DMS 273 treated with DMSO at 0.1 percent for 48 hours (cell line): ENCODE data around the gene WDR70.
A peak's percentile ranks its signal among the peaks of the same experiment; 100 is the strongest.
"Not testable (repeated sequence)": the region's sequence is repeated elsewhere in the genome, so short reads cannot be mapped to it uniquely, and the experiment has no call there.

ENCODE experiments used
- DNase-seq: peaks from one replicate; lab custom pipeline; 2025; lab: John Stamatoyannopoulos, UW

WDR70 gene

DNA sequence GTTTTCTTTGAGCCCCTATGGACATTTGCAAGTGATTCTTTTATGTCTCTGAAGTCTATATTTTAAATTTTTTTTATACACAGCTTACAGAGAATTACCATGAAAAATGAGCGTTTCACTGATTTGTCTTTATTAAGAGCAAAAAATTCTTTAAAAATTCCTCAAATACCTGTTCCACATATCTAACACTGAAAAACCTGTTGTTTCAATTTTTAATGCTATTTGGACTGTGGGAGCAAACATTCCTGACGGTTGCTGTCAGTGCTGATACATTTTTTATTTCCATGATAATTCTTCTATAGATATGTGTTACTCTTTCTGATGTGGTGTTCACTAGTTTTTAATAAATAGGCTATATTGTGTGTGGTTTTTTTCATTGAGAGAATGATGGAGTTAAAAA, 261.0 kb downstream of the WDR70 start:
- no peak for DNase-seq

DNA sequence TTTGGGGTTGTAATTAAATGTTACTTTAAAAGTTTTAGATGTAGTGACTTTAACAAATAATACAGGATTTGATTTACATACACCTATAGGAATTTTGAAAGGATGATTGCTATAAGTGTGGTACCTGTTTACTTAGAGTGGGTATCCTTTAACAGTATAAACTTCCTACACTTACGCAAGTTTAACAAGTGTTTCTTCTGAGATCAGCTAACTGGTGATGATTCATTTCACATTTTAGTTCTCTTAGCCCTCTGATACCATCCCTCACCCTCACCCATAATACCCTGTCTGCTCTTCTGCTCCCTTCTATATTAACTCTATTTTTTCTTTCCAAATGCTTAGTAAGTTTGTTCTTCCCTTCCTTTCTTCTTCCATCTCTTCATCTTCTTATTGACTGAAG, 262.8 kb downstream of the WDR70 start:
- no peak for DNase-seq

DNA sequence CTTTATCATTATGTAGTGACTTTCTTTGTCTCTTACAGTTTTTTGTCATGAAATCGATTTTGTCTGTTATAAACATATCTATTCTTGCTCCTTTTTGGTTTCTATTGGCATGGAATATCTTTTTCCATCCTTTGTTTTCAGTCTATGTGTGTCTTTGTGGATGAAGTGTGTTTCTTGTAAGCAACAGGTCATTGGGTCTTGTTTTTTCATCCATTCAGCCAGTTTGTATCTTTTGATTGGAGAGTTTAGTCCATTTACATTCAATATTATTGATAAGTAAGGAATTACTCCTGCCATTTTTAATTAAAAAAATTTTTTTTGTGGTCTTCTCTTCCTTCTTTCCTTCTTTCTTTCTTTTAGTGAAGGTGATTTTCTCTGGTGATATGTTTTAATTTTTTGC, 266.6 kb downstream of the WDR70 start:
- no peak for DNase-seq

DNA sequence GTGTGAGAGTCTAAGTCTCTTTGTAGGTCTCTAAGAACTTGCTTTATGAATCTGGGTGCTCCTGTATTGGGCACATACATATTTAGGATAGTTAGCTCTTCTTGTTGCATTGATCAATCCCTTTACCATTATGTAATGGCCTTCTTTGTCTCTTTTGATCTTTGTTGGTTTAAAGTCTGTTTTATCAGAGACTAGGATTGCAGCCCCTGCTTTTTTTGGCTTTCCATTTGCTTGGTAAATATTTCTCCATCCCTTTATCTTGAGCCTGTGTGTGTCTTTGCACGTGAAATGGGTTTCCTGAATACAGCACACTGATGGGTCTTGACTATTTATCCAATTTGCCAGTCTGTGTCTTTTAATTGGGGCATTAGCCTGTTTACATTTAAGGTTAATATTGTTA, 275.4 kb downstream of the WDR70 start:
- DNase-seq, result not testable (repeated sequence)

DNA sequence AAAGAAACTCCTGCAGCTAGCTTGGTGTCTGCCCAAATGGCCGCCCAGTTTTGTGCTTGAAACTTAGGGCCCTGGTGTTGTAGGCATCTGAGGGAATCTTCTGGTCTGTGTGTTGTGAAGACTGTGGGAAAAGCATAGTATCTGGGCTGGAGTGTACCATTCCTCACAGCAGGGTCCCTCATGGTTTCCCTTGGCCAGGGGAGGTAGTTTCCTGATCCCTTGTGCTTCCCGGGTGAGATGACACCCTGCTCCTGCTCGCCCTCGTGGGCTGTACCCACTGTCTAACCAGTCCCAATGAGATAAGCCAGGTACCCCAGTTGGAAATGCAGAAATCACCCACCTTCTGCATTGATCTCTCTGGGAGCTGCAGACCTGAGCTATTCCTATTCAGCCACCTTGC, 277.9 kb downstream of the WDR70 start:
- DNase-seq, result no peak

DNA sequence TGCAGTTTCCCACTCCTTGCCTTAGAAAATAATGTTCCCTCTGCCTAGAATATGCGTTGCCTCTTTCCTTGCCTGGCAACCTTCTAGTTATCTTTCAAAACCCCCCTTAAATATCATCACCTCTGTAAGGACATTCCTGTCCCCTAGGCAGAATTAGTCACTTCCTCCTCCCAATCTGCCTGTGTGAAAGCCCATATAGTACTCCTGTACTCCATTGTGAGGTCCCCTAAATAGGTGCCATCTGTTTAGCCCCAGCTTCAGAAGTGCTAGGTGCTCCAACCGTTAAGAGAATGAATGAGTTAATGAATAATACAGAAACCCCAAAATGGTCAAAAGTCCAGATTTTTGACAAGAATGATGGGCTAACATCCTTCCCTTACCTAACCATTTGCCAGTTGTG, 279.3 kb downstream of the WDR70 start:
- DNase-seq, result no peak

DNA sequence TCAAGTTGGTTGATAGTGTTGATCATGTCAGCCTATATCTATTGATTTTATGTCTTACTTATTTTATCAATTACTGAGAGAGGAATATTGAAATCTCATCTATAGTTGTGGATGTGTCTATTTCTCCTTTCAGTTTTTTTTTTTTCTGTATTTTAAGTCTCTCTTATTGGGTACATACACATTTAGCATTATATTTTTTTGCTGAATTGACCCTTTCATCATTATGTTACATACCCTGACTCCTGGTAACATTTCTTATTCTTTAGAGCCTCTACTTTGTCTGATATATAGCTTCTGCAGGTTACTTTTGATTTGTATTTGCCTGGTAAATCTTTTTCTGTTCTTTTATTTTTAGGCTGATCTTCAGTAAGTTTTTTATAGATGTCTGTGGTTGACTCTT, 281.2 kb downstream of the WDR70 start:
- no peak for DNase-seq

DNA sequence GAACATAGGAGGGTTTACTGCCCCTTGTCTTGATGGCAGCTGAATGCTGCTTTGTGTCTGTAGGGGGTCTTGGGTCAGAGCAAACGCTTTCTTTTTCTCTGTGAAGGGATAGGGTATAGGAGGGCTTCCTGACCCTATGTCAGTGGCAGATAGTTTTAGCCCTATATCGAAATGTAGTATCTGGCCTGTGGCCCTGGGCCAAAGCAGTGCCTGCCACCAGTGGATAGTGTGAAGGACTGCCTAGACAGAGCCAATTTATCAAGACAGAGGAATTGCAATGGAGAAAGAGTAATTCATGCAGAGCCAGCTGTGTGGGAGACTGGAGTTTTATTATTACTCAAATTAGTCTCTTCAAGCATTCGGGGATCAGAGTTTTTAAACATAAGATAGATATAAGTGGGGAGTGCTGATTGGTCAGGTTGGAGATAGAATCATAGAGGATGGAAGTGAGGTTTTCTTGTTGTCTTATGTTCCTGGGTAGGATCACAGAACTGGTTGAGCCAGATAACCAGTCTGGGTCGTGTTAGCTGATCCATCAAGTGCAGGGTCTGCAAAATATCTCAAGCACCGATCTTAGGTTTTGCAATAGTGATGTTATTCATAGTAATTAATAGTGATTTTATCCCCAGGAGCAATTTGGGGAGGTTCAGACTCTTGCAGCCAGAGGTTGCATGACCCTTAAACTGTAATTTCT, 282.3 kb downstream of the WDR70 start:
- no peak for DNase-seq

DNA sequence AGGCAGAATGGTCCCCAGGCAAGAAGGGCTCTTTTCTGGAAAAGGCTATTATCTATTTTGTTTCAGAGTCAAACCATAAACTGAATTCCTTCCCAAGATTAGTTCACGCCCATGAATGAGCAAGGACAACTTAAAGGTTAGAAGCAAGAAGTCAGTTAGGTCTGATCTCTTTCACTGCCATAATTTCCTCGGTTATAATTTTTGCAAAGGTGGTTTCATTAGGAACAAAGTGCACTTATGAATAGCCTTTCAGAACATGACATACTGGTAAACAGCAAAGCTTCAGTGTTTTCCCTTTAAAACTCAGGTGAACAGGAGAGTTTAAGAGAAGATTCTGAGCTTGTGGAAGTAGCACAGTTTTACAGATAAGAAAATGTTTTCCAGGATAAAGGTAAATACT, 282.8 kb downstream of the WDR70 start:
- no peak for DNase-seq

DNA sequence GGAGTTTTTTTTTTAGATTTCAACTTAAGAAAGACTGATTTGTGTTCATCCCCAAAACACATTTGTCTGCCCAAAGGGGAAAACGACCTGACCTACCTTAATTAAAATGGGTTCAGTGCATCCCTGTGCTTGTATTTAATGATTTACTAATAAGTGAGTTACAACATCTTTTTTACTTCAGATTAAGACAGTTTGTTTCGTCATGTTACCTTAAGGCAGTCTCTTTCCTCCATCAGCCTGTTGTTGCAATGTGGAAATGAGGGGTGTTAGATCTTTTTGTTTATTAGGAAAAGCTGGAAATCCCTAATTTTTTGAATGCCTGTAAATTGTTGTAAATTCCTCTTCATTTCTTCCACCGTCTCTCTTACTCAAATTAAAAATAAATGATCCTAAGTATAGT, 283.2 kb downstream of the WDR70 start:
- DNase-seq, result no peak

DNA sequence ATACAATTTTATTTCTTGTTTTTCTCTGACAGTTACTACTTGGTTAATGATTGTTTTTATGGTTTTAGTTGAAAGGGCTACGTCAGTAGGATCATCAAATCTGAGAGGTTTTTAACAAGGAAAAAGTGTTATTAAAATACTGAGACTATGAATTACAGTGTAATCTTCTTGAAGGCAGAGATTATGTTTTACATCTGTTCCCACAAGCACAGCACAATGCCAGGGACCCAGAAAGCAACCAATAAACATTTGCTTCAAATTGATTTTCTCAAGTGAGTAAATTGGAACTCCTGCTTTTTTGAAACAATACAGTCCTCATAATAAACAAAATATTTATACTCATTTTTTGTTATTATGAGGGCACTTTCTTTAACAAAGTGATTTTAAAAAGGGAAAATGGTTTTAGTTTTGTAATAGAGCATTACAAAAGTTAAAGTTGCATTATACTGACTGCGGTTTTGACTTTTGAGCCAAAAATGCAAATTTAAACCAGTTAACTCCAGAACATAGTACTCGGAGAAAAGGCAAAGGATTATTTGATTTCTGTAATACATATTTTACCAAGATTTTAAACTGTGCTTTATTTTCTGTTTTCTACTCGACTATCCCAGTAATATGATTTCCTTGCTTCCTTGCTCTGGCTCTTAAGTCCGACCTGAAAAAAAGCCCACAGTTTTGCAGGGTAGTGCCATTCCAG, 283.8 kb downstream of the WDR70 start:
- no peak for DNase-seq

DNA sequence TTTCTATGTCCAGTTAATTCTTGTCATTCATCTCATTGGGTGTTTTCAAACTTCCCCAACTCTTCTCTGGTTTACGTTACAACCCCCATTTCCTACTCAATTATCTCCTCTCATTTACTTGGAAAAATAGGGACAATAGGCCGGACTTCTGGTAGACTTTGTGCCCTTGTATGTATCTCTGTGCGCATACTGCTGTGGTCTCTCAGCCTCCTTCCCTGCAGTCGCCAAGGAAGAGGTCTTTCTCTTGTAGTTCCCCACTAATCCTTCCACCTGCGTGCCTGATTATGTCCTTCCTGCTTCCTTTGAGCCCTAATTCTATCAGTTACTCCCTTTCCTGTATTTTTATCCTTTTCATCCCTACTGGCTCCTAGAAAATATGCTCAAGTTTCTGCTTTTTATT, 284.4 kb downstream of the WDR70 start:
- DNase-seq, result no peak

DNA sequence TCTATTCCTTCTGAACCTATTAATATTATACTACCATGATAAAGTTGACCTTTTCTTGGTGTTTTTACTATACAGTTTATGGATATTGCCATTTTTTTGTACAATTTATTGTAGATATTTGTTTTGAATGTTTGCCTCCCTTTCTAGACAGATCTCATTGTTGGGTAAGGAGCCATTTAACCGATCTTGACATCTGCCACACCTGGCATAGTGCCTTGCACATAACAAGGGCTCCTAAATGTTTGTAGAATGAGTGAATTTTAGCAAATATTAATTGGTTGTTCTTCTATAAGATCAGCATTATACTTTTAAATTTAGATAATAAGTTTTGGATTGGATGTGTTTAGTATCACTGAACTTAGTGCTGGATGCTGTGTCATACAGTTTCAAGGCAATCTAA, 285.4 kb downstream of the WDR70 start:
- DNase-seq, result no peak

DNA sequence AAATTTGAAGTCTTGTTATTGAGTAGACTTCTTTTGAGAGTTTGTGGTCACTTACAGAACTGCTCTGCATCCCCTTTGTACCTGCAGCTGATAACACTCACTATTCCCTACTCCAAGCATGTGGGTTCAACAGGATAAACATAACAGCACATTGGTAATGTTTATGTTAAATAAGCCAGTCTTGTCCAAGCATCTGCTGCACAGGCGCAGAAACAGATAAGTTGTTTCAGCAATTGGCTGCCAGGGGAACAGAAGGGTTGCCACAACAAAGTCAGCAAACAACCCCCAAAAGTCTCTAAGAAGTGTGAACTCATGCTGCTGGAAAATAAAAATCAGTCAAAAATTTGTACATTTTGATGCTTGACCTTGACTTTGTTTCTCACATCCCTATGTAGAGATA, 286.2 kb downstream of the WDR70 start:
- peak; percentile 7 for DNase-seq

DNA sequence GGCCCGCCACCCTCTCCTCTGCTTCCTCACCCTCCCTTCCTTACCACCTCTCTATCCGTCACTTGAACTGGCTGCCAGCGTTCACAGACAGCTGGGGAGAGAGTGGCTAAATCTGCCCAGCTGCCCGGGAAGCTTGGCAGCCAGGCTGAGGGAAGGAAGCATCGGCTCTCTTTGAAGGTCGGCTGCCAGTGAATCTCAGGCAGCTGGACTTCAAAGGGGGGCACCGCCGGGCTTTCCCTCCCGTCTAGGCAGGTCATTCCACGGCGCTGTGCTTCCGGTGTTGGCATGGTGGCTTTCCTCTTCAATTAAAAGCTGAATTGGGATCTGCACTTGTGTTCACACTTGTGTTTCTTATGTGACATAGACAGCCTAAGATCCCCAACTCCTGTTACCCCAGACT, 286.8 kb downstream of the WDR70 start:
- DNase-seq, result peak; percentile 59

DNA sequence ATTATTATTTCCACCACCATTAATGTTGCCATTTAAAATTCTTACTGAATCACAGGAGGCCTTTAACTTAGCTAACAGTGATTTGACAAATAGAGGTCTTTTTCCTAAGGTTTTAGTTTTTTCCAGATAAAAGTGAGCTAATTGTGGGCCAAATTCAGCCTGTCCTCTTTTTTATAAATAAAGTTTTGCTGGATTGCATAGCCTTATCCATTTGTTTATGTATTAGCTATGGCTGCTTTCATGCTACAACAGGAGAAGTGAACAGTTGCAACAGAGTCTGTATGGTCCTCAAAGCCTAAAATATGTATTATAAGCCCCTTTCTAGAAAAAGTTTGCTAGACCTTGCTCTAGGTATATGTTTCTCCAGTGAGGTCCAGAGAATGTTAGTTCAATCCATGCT, 288.3 kb downstream of the WDR70 start:
- DNase-seq, result no peak

DNA sequence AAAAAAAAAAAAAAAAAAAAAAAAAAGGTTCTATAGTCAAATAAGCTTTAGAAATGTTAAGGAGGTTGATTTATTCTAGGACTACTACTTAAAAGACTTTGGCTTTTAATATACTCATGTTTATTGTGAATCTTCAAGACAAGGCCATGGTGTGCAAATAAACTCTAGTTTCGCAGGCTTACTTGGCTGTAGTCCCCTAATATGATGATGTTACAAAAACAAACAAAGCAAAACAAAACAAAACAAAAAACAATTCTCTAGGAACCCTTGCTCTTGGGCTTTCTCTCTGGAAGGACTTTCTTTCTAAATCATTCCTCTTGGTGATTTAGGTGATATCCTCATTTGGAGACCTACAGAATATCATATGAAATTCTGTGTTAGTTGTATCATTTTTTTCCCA, 288.7 kb downstream of the WDR70 start:
- no peak for DNase-seq

DNA sequence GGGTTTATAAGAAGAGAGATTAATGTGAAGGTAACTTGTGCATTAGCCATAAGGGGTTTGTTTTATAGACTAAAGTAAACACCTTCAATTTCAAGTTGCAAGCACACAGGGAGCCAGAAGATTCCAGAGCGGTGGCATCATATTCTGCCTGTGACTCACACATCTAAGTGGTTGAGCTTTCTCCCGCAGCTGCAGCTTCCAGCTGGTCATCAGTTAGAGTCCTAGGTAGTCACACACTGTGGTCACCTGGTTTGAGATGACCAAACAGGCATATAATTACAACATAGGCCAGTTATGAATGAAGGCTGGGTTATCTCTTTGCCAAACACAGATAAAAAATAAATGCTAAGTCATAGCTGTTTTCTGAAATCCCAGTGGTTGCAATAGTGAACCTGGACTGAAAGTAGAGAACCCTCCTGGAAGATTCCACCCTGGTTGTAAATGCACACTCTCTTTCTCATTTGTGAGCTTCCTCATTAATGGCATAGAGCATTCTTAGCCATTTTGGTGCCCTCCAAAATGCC, 289.5 kb downstream of the WDR70 start:
- DNase-seq, result peak; percentile 44

DNA sequence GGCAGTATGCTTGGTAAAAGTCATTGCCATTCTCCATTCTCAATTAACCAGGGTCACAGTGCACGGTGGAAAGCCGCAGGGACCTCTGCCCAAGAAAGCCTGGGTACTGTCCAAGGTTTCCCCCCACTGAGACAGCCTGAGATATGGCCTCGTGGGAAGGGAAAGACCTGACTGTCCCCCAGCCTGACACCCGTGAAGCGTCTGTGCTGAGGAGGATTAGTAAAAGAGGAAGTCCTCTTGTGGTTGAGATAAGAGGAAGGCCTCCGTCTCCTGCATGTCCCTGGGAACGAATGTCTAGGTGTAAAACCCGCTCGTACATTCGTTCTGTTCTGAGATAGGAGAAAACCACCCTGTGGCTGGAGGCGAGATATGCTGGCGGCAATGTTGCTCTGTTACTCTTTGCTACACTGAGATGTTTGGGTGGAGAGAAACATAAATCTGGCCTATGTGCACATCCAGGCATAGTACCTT, 293.0 kb downstream of the WDR70 start:
- DNase-seq, result not testable (repeated sequence)

DNA sequence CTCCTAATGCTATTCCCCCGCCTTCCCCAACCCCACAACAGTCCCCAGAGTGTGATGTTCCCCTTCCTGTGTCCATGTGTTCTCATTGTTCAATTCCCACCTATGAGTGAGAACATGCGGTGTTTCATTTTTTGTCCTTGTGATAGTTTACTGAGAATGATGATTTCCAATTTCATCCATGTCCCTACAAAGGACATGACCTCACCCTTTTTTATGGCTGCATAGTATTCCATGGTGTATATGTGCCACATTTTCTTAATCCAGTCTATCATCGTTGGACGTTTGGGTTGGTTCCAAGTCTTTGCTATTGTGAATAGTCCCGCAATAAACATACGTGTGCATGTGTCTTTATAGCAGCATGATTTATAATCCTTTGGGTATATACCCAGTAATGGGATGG, 295.2 kb downstream of the WDR70 start:
- not testable (repeated sequence) for DNase-seq

DNA sequence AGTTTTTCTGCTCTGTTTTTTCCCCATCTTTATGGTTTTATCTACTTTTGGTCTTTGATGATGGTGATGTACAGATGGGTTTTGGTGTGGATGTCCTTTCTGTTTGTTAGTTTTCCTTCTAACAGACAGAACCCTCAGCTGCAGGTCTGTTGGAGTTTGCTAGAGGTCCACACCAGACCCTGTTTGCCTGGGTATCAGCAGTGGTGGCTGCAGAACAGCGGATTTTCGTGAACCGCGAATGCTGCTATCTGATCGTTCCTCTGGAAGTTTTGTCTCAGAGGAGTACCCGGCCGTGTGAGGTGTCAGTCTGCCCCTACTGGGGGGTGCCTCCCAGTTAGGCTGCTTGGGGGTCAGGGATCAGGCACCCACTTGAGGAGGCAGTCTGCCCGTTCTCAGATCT, 300.2 kb downstream of the WDR70 start:
- not testable (repeated sequence) for DNase-seq

DNA sequence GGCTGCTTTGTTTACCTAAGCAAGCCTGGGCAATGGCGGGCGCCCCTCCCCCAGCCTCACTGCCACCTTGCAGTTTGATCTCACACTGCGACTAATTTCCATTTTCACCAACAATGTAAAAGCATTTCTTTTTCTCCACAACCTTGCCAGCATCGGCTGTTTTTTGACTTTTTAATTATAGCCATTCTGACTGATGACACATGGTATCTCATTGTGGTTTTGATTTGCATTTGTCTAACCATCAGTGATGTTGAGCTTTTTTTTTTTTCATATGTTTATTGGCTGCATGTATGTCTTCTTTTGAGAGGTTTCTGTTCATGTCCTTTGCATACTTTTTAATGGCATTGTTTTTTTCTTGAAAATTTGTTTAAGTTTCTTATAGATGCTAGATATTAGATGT, 300.8 kb downstream of the WDR70 start:
- DNase-seq, result not testable (repeated sequence)

DNA sequence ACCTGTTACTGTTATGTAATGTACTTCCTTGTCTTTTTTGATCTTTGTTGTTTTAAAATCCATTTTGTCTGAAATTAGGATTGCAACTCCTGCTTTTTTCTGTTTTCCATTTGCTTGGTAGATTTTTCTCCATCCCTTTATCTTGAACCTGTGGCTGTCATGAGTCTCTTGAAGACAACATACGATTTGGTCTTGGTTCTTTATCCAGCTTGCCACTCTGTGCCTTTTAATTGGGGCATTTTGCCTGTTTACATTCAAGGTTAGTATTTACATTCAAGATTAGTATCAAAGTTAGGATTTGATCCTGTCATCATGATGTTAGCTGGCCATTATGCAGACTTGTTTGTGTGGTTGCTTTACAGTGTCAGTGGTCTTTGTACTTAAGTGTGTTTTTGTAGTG, 304.0 kb downstream of the WDR70 start:
- DNase-seq, result no peak

DNA sequence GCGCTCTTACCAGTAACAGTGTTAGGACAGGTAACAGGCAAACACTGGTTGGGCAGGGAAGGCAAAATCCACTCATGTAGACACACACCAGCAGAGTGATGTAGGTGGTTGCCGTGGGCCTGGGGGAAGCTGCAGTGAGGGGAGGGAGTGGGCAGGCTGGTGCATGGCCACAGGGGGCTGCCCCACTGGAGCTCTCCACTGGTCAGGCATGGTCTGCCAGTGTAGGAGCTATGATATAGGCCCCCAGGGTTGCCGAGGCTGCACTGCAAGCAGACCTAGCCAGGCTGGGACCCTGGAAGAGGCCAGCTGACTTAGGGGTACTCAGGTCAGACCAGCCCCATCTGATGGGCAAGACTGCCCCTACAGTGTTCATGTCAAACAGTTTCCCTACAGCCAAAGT, 306.1 kb downstream of the WDR70 start:
- DNase-seq, result no peak
